GM06990 (cell line): Measurements from ENCODE around the gene ZNF213.

Experiments
- DNase-seq: peaks from one replicate; pipeline ENCODE4 v3.0.0-alpha.2; 2011; ENCODE audit not compliant: insufficient read length; ENCODE audit errors: extremely low read depth
- H3K27me3 ChIP-seq: replicated peaks from 2 replicates; pipeline ENCODE4 v1.6.0; 2011; ENCODE audit warnings: low read length; ENCODE audit not compliant: control insufficient read depth, insufficient read depth
- H3K36me3 ChIP-seq: 2 replicates; pipeline ENCODE4 v1.5.1; 2011; ENCODE audit warnings: low read length; ENCODE audit not compliant: control insufficient read depth, insufficient read depth
- H3K4me3 ChIP-seq: replicated peaks from 2 replicates; pipeline ENCODE4 v1.5.1; 2011; ENCODE audit warnings: low read depth, mild to moderate bottlenecking, control low read depth, low read length
- CTCF ChIP-seq: IDR thresholded peaks from 2 replicates; pipeline ENCODE4 v1.5.1; 2011; ENCODE audit warnings: low read length, control low read depth, mild to moderate bottlenecking, inconsistent platforms; ENCODE audit not compliant: insufficient read depth, poor library complexity, severe bottlenecking

Gene ZNF213

GRCh38 chr16:3147046-3147756, 12.4 kb downstream of the ZNF213 start:
- H3K36me3 ChIP-seq: no peaks in the 10 kb centered on the region
- no peak for TF ChIP-seq CTCF
- no peak for DNase-seq
- no peaks in the 10 kb centered on the region; the same call in 1 of the 2 replicates for H3K27me3 ChIP-seq
- H3K4me3 ChIP-seq: no peak overlapping the region

- Histone ChIP-seq H3K4me3 (no peak overlapping the region), H3K36me3 (no peaks in the 10 kb centered on the region), H3K27me3 (no peaks in the 10 kb centered on the region; the same call in 1 of the 2 replicates)
- DNase-seq: no peak
- no peak for TF ChIP-seq CTCF
Measured at GRCh38 chr16:3147757-3148104, 12.9 kb downstream of the ZNF213 start.

DNA sequence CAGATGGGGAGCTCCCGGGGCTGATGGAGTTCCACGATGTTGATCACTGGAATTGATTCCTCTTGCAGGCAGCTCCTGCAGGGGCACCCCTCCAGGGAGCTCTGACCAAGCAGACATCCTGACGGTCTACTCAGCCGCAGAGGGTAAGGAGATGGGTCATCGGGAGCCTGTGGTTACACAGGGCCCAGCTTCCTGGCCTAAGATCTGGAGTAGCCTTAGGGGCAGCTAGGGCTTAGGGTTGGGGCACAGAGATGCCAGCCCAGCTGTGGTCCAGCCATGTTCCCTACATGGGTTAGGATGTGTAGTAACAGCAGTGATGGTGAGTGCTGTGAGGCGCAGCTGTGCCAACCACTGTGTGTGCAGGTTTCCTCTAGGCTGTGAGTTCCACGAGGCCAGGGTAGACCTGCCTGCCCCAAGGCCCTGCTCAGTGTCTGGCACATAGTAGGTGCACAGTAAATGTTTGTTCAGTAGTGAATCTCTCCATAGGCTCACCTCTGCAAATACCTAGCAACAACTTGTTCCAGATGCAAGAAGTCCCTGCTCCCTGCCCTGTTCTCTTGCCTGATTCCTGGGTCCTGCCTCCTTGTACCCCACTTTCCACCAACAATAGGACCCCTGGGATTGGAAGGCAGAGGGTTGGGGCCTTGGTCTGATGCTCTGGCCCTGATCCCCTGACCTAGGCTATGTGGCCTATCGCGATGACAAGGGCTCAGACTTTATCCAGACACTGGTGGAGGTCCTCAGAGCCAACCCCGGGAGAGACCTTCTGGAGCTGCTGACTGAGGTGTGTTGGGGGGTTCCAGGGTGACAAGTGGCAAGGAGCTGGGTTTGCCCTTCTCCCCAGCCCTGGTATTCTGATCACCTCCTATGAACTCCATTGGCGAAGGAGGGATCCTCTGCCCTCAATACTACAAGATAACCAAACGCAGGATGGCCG, 13.7 kb downstream of the ZNF213 start:
- no peak for TF ChIP-seq CTCF
- DNase-seq: no peak
- no peaks in the 10 kb centered on the region; the same call in 1 of the 2 replicates for H3K27me3 ChIP-seq
- no peak overlapping the region for H3K4me3 ChIP-seq
- H3K36me3 ChIP-seq: no peaks in the 10 kb centered on the region

DNA sequence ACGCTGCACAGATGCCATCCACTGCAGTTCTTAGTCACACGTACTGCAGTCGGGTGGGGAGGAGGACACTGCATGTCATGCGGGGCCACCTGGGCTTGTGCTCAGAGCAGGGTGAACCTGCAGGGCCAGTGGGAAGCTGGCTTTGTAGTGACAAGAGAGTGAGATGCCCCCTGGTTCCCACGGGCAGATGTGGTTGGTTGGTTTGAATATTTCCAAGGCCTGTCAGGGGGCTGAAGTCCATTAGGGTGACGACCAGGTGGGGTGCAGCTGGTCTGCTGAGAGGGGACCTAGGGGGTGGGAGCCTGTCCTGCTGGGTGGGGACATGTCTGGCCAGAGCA, 14.3 kb downstream of the ZNF213 start:
- Histone ChIP-seq H3K36me3 (no peaks in the 10 kb centered on the region), H3K4me3 (peak overlapping the region; percentile 75), H3K27me3 (no peaks in the 10 kb centered on the region; the same call in 1 of the 2 replicates)
- no peak for DNase-seq
- TF ChIP-seq CTCF: no peak

DNA sequence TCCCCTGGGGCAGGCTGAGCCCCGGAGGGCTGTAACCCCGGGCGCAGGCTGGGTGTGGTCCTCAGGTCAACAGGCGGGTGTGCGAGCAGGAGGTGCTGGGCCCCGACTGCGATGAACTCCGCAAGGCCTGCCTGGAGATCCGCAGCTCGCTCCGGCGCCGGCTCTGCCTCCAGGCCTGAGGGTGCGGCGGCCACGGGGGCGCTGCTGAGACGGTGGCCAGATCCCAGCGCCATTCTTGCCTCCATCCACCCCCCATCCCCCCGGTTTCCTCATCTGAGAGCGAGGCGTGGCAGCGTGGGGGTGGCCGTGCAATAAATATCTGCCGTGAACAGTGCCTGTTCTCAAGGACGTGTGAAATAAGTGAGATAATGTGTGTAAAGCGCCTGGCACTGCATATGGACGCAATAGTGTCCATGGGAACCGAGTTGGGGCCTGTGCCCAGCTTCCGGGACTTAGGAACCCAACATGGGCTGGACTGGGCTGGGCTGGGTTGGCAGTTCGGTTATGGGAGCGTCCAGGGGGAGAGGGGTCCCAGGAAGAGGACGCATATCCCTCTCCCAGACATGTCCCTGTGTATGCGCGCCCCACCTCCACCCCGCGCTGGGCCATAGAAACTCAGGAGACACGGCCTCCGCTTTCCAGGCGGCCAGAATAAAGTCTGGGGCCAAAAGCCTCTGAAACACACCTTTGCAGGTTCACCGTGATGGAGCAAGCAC, 15.0 kb downstream of the ZNF213 start:
- Histone ChIP-seq H3K4me3 (peak overlapping the region; percentile 75), H3K27me3 (no peaks in the 10 kb centered on the region; the same call in 1 of the 2 replicates), H3K36me3 (no peaks in the 10 kb centered on the region)
- DNase-seq: peak; percentile 82
- TF ChIP-seq CTCF: peak; percentile 65
